Measurements from ENCODE around the gene TUSC7.

Gene TUSC7

DNA sequence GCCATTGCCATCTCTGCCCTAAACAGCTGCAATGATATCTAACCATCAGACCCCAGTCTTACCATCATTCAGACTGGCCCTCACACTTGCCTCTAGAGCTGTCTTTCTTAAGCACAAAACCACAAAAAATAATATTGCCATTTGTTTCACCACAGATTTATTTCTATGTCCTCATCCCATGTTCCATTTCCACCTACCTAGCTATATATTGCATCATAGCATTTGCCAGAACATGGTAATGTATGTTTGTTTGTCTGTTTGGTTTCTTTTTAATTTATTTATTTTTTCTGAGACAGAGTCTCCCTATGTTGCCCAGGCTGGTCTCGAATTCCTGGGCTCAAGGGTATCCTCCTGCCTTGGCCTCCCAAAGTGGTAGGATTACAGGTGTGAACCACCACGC, 18.5 kb upstream of the TUSC7 start:
- H3K36me3 ChIP-seq (ENCODE audit: insufficient read depth, low read length) = no peaks in the 10 kb centered on the region
- H3K4me3 ChIP-seq = no peak overlapping the region
- TF ChIP-seq POLR2AphosphoS5 (IDR thresholded peaks at IDR 0.05; ENCODE audit: borderline replicate concordance, low read depth, low read length) (no peak), FOXP2 (optimal IDR thresholded peaks at IDR 0.05; ENCODE audit: control extremely low read depth, extremely low read length, insufficient read depth) (no peak)
- no peak for DNase-seq (ENCODE audit: low read depth, low spot score)
- no peak overlapping the region for H3K27ac ChIP-seq
- H3K9ac ChIP-seq (ENCODE audit: insufficient read length) = no peak overlapping the region
- H3K9me3 ChIP-seq (ENCODE audit: low read depth, low read length) = no peaks in the 10 kb centered on the region; the same call in 1 of the 2 replicates

DNA sequence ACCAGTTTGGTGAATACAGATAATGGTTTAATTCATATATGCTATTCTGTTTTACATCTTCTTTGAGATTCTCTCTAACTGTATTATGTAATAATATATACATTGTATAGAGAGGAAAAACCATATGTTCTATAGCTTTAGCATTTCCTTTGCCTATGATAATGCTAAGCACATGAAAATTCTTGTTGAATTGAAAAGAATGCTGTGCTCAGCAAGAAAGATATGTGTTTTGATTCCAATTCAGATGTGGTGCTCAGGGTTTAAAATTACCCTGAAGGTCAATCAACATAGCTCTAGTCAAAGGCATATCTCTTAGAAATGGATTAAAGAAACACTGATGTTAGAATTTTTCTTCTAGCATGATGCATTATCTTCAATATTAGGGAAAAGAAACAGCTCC, 8.5 kb upstream of the TUSC7 start:
- Histone ChIP-seq H3K27ac (peak overlapping the region; percentile 82), H3K9me3 (ENCODE audit: low read depth, low read length) (no peaks in the 10 kb centered on the region), H3K4me3 (peak overlapping the region; percentile 43), H3K9ac (ENCODE audit: insufficient read length) (no peak overlapping the region), H3K36me3 (ENCODE audit: insufficient read depth, low read length) (no peaks in the 10 kb centered on the region)
- DNase-seq (ENCODE audit: low read depth, low spot score) = peak; percentile 58
- TF ChIP-seq FOXP2 (optimal IDR thresholded peaks at IDR 0.05; ENCODE audit: control extremely low read depth, extremely low read length, insufficient read depth) = no peak
- no peak for TF ChIP-seq EZH2 (IDR thresholded peaks at IDR 0.05)
- no peak; the same call in 1 of the 2 replicates for TF ChIP-seq POLR2AphosphoS5 (IDR thresholded peaks at IDR 0.05; ENCODE audit: borderline replicate concordance, low read depth, low read length)

DNA sequence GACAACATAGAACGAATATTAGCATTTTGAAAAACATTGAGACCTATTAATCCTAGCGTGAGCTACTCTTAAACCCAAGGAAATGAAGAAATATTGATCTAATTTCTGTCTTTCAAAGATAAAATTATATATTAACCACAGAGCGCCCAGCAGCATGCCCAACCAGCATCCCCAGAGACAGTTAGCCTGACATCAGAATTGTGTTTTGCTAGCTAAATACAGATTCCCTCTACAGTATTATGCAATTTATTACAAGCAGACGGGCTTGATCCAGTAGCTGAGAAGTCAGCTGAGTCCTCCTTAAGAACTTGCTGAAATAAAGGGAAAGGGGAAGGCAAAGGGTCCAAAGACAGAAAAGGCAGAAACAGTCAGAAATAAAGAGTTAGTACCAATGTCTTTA, 7.2 kb upstream of the TUSC7 start:
- H3K4me3 ChIP-seq = peak overlapping the region; percentile 43
- peak overlapping the region; percentile 82 for H3K27ac ChIP-seq
- H3K36me3 ChIP-seq (ENCODE audit: insufficient read depth, low read length) = no peaks in the 10 kb centered on the region
- no peaks in the 10 kb centered on the region for H3K9me3 ChIP-seq (ENCODE audit: low read depth, low read length)
- no peak overlapping the region for H3K9ac ChIP-seq (ENCODE audit: insufficient read length)
- no peak for TF ChIP-seq POLR2AphosphoS5 (IDR thresholded peaks at IDR 0.05; ENCODE audit: borderline replicate concordance, low read depth, low read length)
- DNase-seq (ENCODE audit: low read depth, low spot score) = no peak

DNA sequence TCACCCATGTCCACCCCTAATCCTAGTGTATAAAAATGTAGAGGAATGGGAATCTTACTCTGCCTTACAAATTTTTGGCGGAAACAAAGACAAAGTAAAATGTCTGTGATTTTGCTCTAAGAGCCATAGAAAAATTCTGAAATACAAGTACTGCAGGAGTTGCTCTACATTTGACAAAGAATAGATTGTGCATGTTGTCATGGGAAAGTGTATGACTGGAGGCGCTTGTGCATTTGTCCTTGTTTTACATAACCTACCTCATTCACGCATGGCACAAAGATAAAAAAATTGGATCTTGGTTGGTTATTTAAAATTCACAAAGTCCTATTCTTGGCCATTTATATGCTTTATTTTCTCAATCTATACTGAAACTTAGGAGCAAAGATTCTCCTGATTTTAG, 2.0 kb upstream of the TUSC7 start:
- Histone ChIP-seq H3K36me3 (ENCODE audit: insufficient read depth, low read length) (no peaks in the 10 kb centered on the region), H3K27ac (no peak overlapping the region), H3K9ac (ENCODE audit: insufficient read length) (no peak overlapping the region), H3K4me3 (no peak overlapping the region), H3K9me3 (ENCODE audit: low read depth, low read length) (no peaks in the 10 kb centered on the region)
- TF ChIP-seq POLR2AphosphoS5 (IDR thresholded peaks at IDR 0.05; ENCODE audit: borderline replicate concordance, low read depth, low read length) (no peak), EZH2 (IDR thresholded peaks at IDR 0.05) (no peak), FOXP2 (optimal IDR thresholded peaks at IDR 0.05; ENCODE audit: control extremely low read depth, extremely low read length, insufficient read depth) (no peak)
- DNase-seq (ENCODE audit: low read depth, low spot score) = no peak

DNA sequence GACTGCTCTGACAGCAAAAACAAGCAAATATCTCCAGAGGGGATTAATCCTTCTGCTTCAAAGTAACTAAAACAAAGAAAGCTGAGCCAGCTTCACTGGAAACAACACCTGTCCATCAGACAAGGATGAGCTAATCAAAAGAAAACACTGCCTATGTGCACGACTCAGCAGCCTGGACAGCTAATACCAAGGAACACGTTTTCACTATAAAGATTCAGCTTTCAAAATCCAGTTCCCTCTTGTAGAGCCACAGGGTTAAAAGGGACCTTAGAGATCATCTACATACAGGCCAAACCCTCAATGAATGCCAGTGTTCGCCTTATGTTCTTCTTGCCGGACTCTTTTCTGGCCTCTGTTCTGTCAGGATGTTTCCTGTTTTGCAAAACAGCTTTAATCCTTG, 6.9 kb downstream of the TUSC7 start:
- DNase-seq (ENCODE audit: low read depth, low spot score) = no peak
- H3K27ac ChIP-seq = no peak overlapping the region
- H3K4me3 ChIP-seq = no peak overlapping the region
- H3K36me3 ChIP-seq (ENCODE audit: insufficient read depth, low read length) = no peaks in the 10 kb centered on the region
- H3K9me3 ChIP-seq (ENCODE audit: low read depth, low read length) = no peaks in the 10 kb centered on the region
- TF ChIP-seq EZH2 (IDR thresholded peaks at IDR 0.05) (no peak), FOXP2 (optimal IDR thresholded peaks at IDR 0.05; ENCODE audit: control extremely low read depth, extremely low read length, insufficient read depth) (no peak), POLR2AphosphoS5 (IDR thresholded peaks at IDR 0.05; ENCODE audit: borderline replicate concordance, low read depth, low read length) (no peak)
- no peak overlapping the region for H3K9ac ChIP-seq (ENCODE audit: insufficient read length)

DNA sequence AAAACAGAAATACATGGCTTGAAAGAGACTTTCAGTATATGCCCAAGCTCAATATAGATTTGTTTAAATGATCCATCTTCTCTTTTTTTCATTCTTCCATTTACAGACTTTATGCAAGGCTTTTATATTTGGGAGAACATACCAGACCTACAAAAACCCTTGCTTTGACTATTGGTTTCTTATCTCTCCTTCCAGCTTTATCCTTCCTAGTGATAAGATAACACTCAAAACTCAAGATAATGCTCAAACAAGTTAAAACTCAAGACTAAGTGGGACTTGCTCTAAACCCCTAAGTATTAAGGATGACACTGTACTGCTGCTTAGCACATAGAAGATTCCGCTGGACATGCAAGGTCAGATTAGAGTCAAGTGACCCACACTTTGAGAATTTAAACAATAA, 8.0 kb downstream of the TUSC7 start:
- H3K36me3 ChIP-seq (ENCODE audit: insufficient read depth, low read length) = no peaks in the 10 kb centered on the region
- H3K27ac ChIP-seq = no peak overlapping the region
- no peak overlapping the region for H3K4me3 ChIP-seq
- TF ChIP-seq FOXP2 (optimal IDR thresholded peaks at IDR 0.05; ENCODE audit: control extremely low read depth, extremely low read length, insufficient read depth) = no peak
- TF ChIP-seq EZH2 (IDR thresholded peaks at IDR 0.05) = no peak
- TF ChIP-seq POLR2AphosphoS5 (IDR thresholded peaks at IDR 0.05; ENCODE audit: borderline replicate concordance, low read depth, low read length) = no peak
- no peaks in the 10 kb centered on the region for H3K9me3 ChIP-seq (ENCODE audit: low read depth, low read length)
- H3K9ac ChIP-seq (ENCODE audit: insufficient read length) = no peak overlapping the region
- DNase-seq (ENCODE audit: low read depth, low spot score) = no peak

DNA sequence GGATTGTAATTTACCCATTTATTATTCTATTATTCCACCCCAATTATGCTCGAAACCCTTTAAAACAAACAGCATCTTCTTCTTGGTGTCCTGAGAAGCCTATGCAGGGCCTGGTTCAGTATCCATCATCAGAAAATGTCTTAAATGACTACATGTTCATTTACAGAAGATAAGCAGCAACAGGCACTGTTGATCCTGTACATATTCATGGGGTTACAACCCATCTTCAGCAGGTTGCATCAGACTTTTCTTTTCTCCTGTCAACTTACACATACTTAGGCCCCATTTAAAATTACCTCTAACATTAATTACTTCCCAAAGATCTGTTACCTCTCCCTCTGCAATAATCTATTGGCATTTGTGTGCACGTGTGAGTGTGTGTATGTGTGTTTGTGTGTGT, 18.9 kb downstream of the TUSC7 start:
- no peak overlapping the region for H3K27ac ChIP-seq
- H3K9ac ChIP-seq (ENCODE audit: insufficient read length) = no peak overlapping the region
- no peak for TF ChIP-seq EZH2 (IDR thresholded peaks at IDR 0.05)
- TF ChIP-seq FOXP2 (optimal IDR thresholded peaks at IDR 0.05; ENCODE audit: control extremely low read depth, extremely low read length, insufficient read depth) = no peak
- TF ChIP-seq POLR2AphosphoS5 (IDR thresholded peaks at IDR 0.05; ENCODE audit: borderline replicate concordance, low read depth, low read length) = no peak
- H3K4me3 ChIP-seq = no peak overlapping the region
- DNase-seq (ENCODE audit: low read depth, low spot score) = no peak
- no peaks in the 10 kb centered on the region for H3K36me3 ChIP-seq (ENCODE audit: insufficient read depth, low read length)
- no peaks in the 10 kb centered on the region for H3K9me3 ChIP-seq (ENCODE audit: low read depth, low read length)

DNA sequence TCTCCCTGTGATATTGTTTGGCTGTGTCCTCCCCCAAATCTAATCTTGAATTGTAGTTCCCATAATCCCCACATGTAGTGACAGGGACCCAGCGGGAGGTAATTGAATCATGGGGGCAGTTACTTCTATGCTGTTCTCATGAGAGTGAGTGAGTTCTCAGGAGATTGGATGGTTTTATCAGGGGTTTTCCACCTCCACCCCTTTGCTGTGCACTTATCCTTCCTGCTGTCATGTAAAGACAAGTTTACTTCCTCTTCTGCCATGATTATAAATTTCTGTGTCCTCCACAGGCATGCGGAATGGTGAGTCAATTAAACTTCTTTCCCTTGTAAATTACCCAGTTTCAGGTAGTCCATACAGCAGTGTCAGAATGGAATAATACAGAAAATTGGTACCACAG, 24.7 kb downstream of the TUSC7 start:
- Histone ChIP-seq H3K9me3 (ENCODE audit: low read depth, low read length) (no peaks in the 10 kb centered on the region), H3K27ac (no peak overlapping the region), H3K4me3 (no peak overlapping the region), H3K36me3 (ENCODE audit: insufficient read depth, low read length) (no peaks in the 10 kb centered on the region), H3K9ac (ENCODE audit: insufficient read length) (no peak overlapping the region)
- TF ChIP-seq EZH2 (IDR thresholded peaks at IDR 0.05) (no peak), POLR2AphosphoS5 (IDR thresholded peaks at IDR 0.05; ENCODE audit: borderline replicate concordance, low read depth, low read length) (no peak), FOXP2 (optimal IDR thresholded peaks at IDR 0.05; ENCODE audit: control extremely low read depth, extremely low read length, insufficient read depth) (no peak)
- DNase-seq (ENCODE audit: low read depth, low spot score) = no peak

DNA sequence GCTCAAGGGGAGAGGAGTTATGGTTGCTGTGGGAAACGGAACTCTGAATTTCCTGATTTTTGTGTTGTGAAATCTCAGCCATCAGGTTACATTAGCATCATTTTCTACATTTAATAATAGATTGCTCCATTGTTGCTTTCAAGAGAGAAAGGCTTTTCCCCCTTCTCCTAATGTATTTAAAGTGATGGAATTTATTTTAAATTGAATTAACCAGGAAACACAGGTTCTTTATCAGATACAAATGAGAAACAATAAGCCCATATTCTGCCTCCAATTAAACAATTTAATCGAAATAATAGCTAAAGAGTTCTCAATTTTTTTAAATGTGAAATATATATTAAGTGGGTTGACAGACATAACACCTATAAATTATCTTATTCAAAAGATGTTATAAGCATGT, 30.1 kb downstream of the TUSC7 start:
- H3K9ac ChIP-seq (ENCODE audit: insufficient read length) = no peak overlapping the region
- H3K4me3 ChIP-seq = no peak overlapping the region
- TF ChIP-seq POLR2AphosphoS5 (IDR thresholded peaks at IDR 0.05; ENCODE audit: borderline replicate concordance, low read depth, low read length) (no peak), FOXP2 (optimal IDR thresholded peaks at IDR 0.05; ENCODE audit: control extremely low read depth, extremely low read length, insufficient read depth) (no peak), EZH2 (IDR thresholded peaks at IDR 0.05) (no peak)
- no peak for DNase-seq (ENCODE audit: low read depth, low spot score)
- H3K36me3 ChIP-seq (ENCODE audit: insufficient read depth, low read length) = no peaks in the 10 kb centered on the region
- no peak overlapping the region for H3K27ac ChIP-seq
- H3K9me3 ChIP-seq (ENCODE audit: low read depth, low read length) = no peaks in the 10 kb centered on the region
